Prostate gland (tissue), 2 donors: ENCODE measurements around the gene ZNF217.

Experiments used
- POLR2AphosphoS5 ChIP-seq: sonication (generic); formaldehyde crosslinking; IDR thresholded peaks from one replicate; pipeline ENCODE4 v1.6.1; 2017; ENCODE audit warnings: antibody characterized with exemption
- TF ChIP-seq, protein P1 (sequence below), 4 experiments: fragments of 200-600 bp in 2 of 4; fragments of 450-650 bp in 2 of 4; sonication (generic) in 2 of 4; IDR thresholded peaks; 1 replicate in 3 of 4; 2 replicates in 1 of 4; pipeline ENCODE4 v1.5.1; 2016 to 2019; ENCODE audit warnings: antibody characterized with exemption in 4 of 4, mild to moderate bottlenecking in 2 of 4, moderate library complexity in 2 of 4

DNA sequence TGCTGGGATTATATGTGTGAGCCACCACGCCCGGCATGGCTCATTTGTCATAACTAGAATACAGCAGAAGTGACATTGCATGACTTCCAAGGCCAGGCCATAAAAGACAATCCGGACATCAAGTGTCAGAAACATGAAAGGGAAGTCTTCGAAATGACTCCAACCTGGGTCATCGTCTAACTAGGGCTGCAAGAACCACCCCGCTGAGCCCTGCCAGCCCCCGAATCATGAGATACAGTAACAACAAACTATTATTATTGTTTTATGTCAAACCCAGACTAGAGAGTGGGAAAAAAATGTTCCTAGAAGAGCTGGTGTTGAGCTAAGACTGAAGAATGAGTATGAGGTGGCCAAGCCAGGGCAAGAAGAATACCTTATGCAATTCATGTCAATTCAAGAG lies 59.6 kb downstream of the ZNF217 start:
- TF ChIP-seq, protein P1, sequence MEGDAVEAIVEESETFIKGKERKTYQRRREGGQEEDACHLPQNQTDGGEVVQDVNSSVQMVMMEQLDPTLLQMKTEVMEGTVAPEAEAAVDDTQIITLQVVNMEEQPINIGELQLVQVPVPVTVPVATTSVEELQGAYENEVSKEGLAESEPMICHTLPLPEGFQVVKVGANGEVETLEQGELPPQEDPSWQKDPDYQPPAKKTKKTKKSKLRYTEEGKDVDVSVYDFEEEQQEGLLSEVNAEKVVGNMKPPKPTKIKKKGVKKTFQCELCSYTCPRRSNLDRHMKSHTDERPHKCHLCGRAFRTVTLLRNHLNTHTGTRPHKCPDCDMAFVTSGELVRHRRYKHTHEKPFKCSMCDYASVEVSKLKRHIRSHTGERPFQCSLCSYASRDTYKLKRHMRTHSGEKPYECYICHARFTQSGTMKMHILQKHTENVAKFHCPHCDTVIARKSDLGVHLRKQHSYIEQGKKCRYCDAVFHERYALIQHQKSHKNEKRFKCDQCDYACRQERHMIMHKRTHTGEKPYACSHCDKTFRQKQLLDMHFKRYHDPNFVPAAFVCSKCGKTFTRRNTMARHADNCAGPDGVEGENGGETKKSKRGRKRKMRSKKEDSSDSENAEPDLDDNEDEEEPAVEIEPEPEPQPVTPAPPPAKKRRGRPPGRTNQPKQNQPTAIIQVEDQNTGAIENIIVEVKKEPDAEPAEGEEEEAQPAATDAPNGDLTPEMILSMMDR (IDR thresholded peaks at IDR 0.05) = no peak
- TF ChIP-seq POLR2AphosphoS5 = no peak
